Natural killer cell (primary cell): ENCODE data around the gene ASAP2. TPM values are rescaled to one million over a fixed set of nuclear protein-coding genes. Genes with fewer than 3 reads are reported as not detected.

Source experiments
- ATAC-seq, 3 donors: fragments of 150-1000 bp in 2 of 3; fragments of 200-7000 bp in 1 of 3; cut with Tn5 transposase; 1 replicate in 1 of 3; 2 replicates in 2 of 3; pipeline ENCODE4 v1.10.0; 2021; ENCODE audit warnings: mild to moderate bottlenecking in 2 of 3, moderate library complexity in 2 of 3
- DNase-seq, 2 donors: peaks; one replicate each; pipeline versions ENCODE4 v3.0.0 to v3.0.0-alpha.2; 2013 to 2021; ENCODE audit warnings: mixed read lengths in 1 of 2
- H3K27ac ChIP-seq: one replicate; pipeline ENCODE4 v1.5.1; 2013; ENCODE audit warnings: mild to moderate bottlenecking, low read length
- H3K27me3 ChIP-seq: one replicate; pipeline ENCODE4 v1.6.1; 2013; ENCODE audit warnings: low read length; ENCODE audit not compliant: control insufficient read depth, insufficient read depth
- H3K36me3 ChIP-seq: one replicate; pipeline ENCODE4 v1.6.1; 2013; ENCODE audit warnings: low read length; ENCODE audit not compliant: control insufficient read depth, insufficient read depth
- H3K4me1 ChIP-seq: one replicate; pipeline ENCODE4 v1.6.1; 2013; ENCODE audit warnings: low read length; ENCODE audit not compliant: control insufficient read depth, insufficient read depth
- H3K4me3 ChIP-seq: one replicate; pipeline ENCODE4 v1.5.1; 2013; ENCODE audit warnings: low read length
- H3K9me3 ChIP-seq: one replicate; pipeline ENCODE4 v1.6.1; 2013; ENCODE audit warnings: low read length; ENCODE audit not compliant: control insufficient read depth, insufficient read depth
- H3K27ac Mint-ChIP-seq, 2 donors: one replicate each; pipeline ENCODE4 v1.8.0; 2022; ENCODE audit warnings: mild to moderate bottlenecking in 2 of 2, mixed read lengths in 2 of 2, moderate library complexity in 1 of 2
- H3K27me3 Mint-ChIP-seq, 2 donors: one replicate each; pipeline ENCODE4 v1.8.0; 2022; ENCODE audit warnings: low read depth in 2 of 2, mixed read lengths in 2 of 2
- H3K36me3 Mint-ChIP-seq: one replicate; pipeline ENCODE4 v1.8.0; 2022; ENCODE audit warnings: mixed read lengths
- H3K4me1 Mint-ChIP-seq, 2 donors: one replicate each; pipeline ENCODE4 v1.8.0; 2022; ENCODE audit warnings: mixed read lengths in 2 of 2
- H3K4me3 Mint-ChIP-seq: one replicate; pipeline ENCODE4 v1.8.0; 2022; ENCODE audit warnings: mild to moderate bottlenecking, moderate library complexity, mixed read lengths
- H3K9me3 Mint-ChIP-seq, 2 donors: one replicate each; pipeline ENCODE4 v1.8.0; 2022; ENCODE audit warnings: mixed read lengths in 2 of 2
- CTCF ChIP-seq: fragments of 200-600 bp; IDR thresholded peaks from one replicate; pipeline ENCODE4 v1.8.0; 2022; ENCODE audit warnings: antibody characterized with exemption
- WGBS: methylation state at CpG from one replicate; pipeline ENCODE4 v1.1.7; 2013; ENCODE audit warnings: missing lambda C conversion rate; ENCODE audit not compliant: insufficient coverage; 5-methylcytosine and 5-hydroxymethylcytosine counted together
- intact Hi-C: fragments of 100-400 bp; cut with micrococcal nuclease; formaldehyde crosslinking; loops from one replicate; pipeline ENCODE4 v1.14.2; 2022
- total RNA-seq, 4 donors: library from RNA; stranded (reverse); fragments of 120-200 nt in 1 of 4; gene quantifications; one replicate each; pipeline versions ENCODE4 v1.2.3 to v1.2.4, GENCODE V29; 2013 to 2022

The ASAP2 gene
- total RNA-seq, 3 donors from 2014 or later (not counting 1 experiment from before 2014, with no cell fraction given) = 0.20 to 1.8 (median 0.60) TPM

DNA sequence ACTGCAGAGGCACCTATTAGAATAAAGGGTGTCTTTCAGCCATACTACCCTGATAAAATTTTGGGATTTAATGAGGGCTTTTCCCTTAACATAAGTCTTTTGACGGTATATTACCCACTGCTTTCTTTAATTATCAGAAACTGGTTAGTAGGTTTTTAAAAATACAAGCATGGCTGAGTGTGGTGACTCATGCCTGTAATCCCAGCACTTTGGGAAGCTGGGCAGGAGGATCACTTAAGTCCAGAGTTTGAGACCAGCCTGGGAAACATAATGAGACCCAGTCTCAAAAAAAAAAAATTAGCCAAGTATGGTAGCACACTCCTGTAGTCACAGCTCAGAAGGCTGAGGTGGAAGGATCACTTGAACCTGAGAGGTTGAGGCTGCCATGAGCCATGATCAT lies 232.9 kb downstream of the ASAP2 start:
- TF ChIP-seq CTCF = no peak
- Mint-ChIP-seq H3K27me3 (no peaks in the 10 kb centered on the region), H3K27ac (no peak overlapping the region), H3K9me3 (no peaks in the 10 kb centered on the region), H3K4me3 (no peak overlapping the region), H3K36me3 (peaks cover 24% of the 10 kb centered on the region), H3K4me1 (no peaks in the 10 kb centered on the region)
- Histone ChIP-seq H3K4me1 (no peaks in the 10 kb centered on the region), H3K9me3 (no peaks in the 10 kb centered on the region), H3K27ac (no peak overlapping the region), H3K4me3 (no peak overlapping the region), H3K27me3 (no peaks in the 10 kb centered on the region), H3K36me3 (peaks cover 65% of the 10 kb centered on the region)
- ATAC-seq (no peak), DNase-seq (no peak)
- WGBS = no CpG with 5 or more reads among the region's 1 CpG
- intact Hi-C loops = no loop called here

- DNase-seq (no peak), ATAC-seq (no peak)
- no peaks in the 10 kb centered on the region for H3K27me3 ChIP-seq
- Mint-ChIP-seq H3K27ac (no peak overlapping the region), H3K36me3 (peaks cover 24% of the 10 kb centered on the region), H3K9me3 (no peaks in the 10 kb centered on the region), H3K27me3 (no peaks in the 10 kb centered on the region), H3K4me1 (no peaks in the 10 kb centered on the region), H3K4me3 (no peak overlapping the region)
- no peaks in the 10 kb centered on the region for H3K9me3 ChIP-seq
- H3K4me3 ChIP-seq = no peak overlapping the region
- no peak for TF ChIP-seq CTCF
- H3K27ac ChIP-seq = no peak overlapping the region
- WGBS = no CpG with 5 or more reads among the region's 1 CpG
- no peaks in the 10 kb centered on the region for H3K4me1 ChIP-seq
- intact Hi-C loops = no loop called here
- peaks cover 62% of the 10 kb centered on the region for H3K36me3 ChIP-seq
These were observed 233.6 kb downstream of the ASAP2 start for GRCh38 chr2:9440058-9440727.

DNA sequence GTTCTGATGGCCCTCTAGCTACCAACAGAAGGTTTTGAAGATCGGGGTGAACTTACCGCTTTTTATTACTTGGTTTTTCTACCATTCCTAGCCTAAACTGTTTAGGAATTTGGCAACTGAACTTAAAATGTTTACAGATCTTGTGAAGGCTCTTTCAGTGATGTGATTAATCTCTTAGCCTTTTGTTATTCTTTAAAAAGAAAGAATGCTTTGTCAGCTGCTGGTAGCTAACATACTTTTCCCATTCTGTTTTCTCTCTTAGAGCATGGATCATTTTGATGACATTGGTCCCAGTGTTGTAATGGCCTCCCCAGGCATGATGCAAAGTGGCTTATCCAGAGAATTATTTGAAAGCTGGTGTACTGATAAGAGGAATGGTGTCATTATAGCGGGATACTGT lies 234.9 kb downstream of the ASAP2 start:
- Mint-ChIP-seq H3K27ac (no peak overlapping the region), H3K9me3 (no peaks in the 10 kb centered on the region), H3K4me1 (no peaks in the 10 kb centered on the region), H3K36me3 (peaks cover 24% of the 10 kb centered on the region), H3K4me3 (no peak overlapping the region), H3K27me3 (no peaks in the 10 kb centered on the region)
- H3K4me1 ChIP-seq = no peaks in the 10 kb centered on the region
- 98% methylated on average over 3 of the region's 3 CpGs for WGBS
- DNase-seq (no peak), ATAC-seq (no peak)
- no peak for TF ChIP-seq CTCF
- intact Hi-C loops = no loop called here
- no peaks in the 10 kb centered on the region for H3K27me3 ChIP-seq
- H3K4me3 ChIP-seq = no peak overlapping the region
- no peak overlapping the region for H3K27ac ChIP-seq
- peaks cover 67% of the 10 kb centered on the region for H3K36me3 ChIP-seq
- H3K9me3 ChIP-seq = no peaks in the 10 kb centered on the region

DNA sequence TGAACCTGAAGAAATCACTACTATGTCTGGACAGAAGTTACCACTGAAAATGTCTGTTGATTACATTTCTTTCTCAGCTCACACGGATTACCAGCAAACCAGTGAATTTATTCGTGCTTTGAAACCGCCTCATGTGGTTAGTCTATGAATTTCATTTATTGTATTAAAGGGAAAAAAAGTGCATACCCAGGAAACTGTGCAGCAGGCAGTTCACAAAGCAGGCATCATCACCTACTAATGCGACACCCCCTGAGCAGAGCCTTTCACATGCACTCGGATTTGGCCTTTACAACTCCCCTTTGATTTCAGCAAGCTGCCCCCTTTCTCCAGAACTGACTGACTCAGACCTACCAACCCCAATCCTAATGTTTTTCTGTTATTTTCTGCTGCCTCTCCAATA lies 236.9 kb downstream of the ASAP2 start:
- Histone ChIP-seq H3K27me3 (no peaks in the 10 kb centered on the region), H3K4me3 (no peak overlapping the region), H3K36me3 (peaks cover 54% of the 10 kb centered on the region), H3K9me3 (no peaks in the 10 kb centered on the region), H3K4me1 (no peaks in the 10 kb centered on the region), H3K27ac (no peak overlapping the region)
- no peaks in the 10 kb centered on the region for H3K4me1 Mint-ChIP-seq
- 96% methylated on average over 5 of the region's 5 CpGs for WGBS
- no peak for TF ChIP-seq CTCF
- no peaks in the 10 kb centered on the region for H3K9me3 Mint-ChIP-seq
- no peaks in the 10 kb centered on the region for H3K27me3 Mint-ChIP-seq
- H3K27ac Mint-ChIP-seq = no peak overlapping the region
- DNase-seq (no peak), ATAC-seq (no peak)
- peaks cover 24% of the 10 kb centered on the region for H3K36me3 Mint-ChIP-seq
- H3K4me3 Mint-ChIP-seq = no peak overlapping the region
- intact Hi-C loops = no loop called here
